GM19238 (cell line): ENCODE data around the gene TIGD2.
"Not testable (repeated sequence)": the region's sequence is repeated elsewhere in the genome, so short reads cannot be mapped to it uniquely, and the experiment has no call there.

Experiments
- DNase-seq: peaks from one replicate; pipeline ENCODE4 v3.0.0; 2011; ENCODE audit warnings: low spot score; ENCODE audit not compliant: insufficient read length

TIGD2 gene

DNA sequence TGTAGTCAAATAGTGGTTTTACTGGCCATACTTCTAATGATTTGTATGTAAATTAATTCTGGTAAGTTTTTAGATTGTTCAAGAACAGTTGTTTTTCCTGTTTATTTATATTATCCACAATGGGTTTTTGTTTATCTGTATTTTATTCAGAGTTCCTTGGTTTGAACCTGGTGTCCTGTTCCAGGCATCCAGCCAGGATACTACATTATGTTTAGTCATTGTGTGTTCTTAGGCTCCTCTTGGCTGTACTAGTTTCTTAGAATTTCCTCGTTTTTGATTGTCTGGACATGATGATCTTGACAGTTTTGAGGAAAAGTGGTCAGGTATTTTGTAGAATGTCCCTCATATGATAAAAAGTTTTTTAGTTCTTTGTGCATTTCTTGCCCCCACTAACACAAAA is 7.8 kb downstream of the TIGD2 start:
- DNase-seq = no peak

DNA sequence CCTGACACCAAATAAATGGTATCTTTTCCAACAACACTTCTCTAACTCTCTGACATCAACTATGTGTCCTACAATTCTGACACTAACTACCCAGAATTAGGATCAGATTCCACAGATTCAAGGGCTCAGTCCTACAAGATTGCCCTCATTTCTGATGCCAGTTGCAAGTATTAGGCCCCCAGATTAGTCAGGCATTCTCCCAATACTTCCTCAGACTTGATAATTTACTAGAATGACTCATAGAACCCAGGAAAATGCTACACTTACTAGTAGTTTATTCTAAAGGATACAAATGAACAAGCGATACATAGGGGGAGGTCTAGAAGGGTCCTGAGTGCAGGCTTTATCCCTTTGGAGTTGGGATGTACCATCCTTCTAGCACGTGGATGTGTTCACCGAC is 8.5 kb downstream of the TIGD2 start:
- DNase-seq = no peak

DNA sequence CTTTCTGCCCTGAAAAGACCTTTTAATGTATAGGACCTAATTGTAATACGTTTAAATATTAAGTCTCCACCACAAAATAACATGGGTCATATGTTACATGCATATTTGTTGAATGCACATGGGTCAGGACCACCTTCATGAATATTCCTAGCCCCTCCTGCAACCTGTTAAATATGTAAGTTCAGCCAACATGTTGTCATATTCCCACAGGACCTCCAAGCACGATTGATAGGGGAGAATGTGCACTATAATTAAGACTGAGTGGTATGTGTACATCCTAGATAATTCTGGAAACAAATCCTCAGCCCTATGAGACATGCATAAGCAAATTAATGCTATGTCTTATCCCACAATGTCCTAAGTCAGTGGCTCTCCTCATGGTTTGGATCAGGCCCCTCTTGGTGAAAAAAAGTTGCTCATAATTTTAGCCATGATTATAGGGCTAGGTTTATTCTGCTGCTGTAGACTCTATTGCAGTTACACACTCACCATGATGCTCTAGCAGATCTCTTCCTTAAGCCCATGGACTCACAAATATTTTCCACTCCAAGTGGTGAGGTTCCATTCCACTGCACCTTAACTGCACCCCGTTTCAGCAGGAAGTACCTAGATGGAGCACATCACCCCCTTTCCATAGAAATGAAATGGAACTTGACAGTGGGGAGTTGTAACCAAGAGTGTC is 10.2 kb downstream of the TIGD2 start:
- DNase-seq = no peak

- DNase-seq = no peak
Measured at GRCh38 chr4:89123451-89123851, 12.1 kb downstream of the TIGD2 start.

DNA sequence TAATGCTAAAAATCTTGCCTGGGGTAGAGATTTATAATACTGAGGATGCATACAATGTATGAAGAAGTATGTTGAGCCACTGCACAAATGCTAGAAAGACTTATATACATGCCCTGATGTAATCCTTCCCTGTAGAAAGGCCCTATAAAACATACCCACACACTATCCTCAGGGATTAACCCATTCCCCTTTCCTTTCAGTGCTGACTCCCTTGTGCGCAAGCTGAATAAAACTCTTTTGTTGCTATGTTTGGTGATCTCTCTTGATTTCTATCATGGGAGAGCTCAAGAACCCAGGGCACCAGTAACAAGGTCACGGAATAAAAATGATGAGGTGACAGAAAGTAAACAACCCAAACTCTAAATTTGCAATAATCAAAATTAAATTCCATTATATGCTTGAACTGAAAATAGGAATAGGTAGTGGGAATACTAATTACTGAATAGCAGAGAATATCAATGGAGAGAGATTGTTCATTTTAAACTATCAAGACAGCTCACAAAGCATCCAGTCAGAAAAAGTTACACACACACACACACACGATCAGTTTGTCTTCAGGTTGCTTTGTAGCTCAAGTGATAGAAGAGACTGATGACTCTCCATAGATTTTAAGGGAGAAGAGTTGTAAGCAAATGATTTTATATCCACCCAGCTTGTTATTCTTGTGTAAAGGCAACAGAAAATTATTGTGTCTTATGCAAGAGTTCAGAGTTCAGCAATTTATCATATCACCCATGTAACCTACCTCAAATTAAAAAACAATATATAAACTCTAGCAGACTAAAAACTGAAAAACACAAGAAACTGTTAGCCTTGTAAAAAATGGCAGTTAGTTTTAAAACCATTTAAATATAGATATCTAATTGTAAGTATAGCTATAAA is 14.8 kb downstream of the TIGD2 start:
- no peak for DNase-seq

- DNase-seq = no peak
Measured at GRCh38 chr4:89129080-89129640, 17.8 kb downstream of the TIGD2 start.

DNA sequence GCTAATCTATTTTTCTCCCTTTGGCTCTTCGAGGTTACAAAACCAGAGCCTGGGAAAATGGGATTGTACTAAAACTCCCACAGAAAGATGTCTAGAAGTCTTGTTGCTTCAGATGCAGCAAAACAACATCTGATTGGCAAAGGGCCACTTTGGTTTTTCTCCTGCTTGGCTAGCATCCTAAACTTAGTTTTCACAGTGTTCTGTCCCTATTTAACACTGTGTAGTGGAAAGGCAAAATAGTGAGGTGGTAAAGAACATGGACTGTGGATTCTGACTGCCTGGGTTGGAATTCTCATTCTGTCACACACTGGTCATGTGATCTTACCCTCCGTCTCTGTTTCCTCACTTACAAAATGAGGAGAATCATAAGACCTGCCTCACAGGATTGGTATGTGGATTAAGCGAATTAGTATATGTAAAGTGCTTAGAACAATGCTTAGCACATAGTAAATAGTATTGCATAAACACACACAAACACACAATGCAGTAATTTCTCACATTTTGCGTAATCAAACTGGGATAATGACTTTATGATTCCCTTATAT is 23.5 kb downstream of the TIGD2 start:
- no peak for DNase-seq

DNA sequence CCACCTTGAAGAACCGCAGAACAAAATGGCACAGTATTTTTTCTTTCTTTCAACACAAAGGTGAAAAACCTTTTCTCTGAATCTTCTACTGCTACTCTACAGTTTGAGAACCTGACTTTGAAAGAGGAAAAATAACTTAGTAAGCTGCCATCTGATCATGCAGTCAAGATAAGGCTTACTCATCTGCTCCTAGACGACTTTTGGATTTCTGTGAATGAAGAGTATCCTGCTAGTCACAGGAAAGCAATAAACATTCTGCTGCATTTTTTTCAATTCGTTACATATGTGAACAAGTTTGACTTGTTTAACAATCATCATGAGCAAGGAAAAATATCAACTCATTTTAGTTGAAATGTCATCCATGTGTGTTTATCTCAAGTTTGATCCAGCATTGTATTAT is 25.2 kb downstream of the TIGD2 start:
- DNase-seq = no peak

GRCh38 chr4:89137231-89137630 is 25.9 kb downstream of the TIGD2 start:
- DNase-seq = no peak

- DNase-seq = no peak
Measured at GRCh38 chr4:89137695-89138094, 26.4 kb downstream of the TIGD2 start.

- no peak for DNase-seq
Measured at GRCh38 chr4:89140168-89140759, 28.9 kb downstream of the TIGD2 start.

- DNase-seq = no peak
Measured at GRCh38 chr4:89142691-89143669, 31.6 kb downstream of the TIGD2 start.

- not testable (repeated sequence) for DNase-seq
Measured at GRCh38 chr4:89144652-89145051, 33.3 kb downstream of the TIGD2 start.

DNA sequence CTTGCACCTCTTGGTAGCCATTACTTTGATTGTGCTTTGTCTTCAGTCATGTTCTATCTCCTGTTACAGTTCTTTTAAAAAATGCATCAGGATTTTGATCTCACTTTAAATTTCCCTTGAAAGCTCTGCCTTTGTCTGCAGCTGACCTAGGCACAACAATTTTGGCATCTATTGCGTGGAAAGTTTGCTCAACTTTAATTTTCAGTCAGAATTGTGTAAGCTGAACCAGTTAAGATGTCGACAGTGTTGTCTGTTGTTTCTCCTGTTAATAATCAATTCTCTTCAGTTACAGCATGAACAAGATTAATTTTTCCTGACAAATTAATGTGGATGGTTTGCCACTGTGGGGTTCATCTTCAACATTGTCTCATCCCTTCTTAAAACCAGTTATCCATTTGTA is 34.9 kb downstream of the TIGD2 start:
- no peak for DNase-seq

- DNase-seq = no peak
Measured at GRCh38 chr4:89152972-89153371, 41.6 kb downstream of the TIGD2 start.

- DNase-seq = no peak
Measured at GRCh38 chr4:89156174-89156914, 45.0 kb downstream of the TIGD2 start.

GRCh38 chr4:89157488-89158024 is 46.2 kb downstream of the TIGD2 start:
- no peak for DNase-seq

DNA sequence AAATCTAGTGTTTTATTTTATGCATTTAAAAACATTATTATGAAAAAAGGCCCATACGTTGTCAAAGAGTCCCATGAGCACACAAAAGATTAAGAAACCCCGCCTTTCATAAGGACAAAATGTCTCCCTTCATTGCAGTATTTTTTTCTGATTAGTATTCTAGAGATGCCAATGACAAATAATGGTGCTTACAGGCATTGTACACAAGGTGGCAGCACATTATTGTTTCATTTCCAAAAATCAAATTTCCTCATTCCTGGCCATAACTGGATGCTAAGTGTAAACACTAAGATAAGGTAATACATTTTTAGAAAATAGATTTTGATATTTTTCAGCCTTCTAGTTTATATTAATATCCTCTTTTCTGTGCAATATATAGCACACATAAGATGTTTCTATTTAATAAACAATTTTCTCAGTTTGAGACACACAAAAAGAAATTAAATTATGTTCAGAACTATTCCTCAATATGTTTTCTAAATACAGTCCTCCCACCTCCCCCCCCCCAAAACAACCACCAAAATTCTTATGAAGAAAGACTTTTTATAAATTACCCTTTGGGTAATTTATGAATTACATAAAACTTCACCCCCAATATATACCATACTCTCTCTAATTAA is 47.7 kb downstream of the TIGD2 start:
- DNase-seq = no peak

- DNase-seq = no peak
Measured at GRCh38 chr4:89160806-89161205, 49.5 kb downstream of the TIGD2 start.
